GM21576 (cell line): ENCODE results near the gene SHANK1.
"Not testable (repeated sequence)": the region's sequence is repeated elsewhere in the genome, so short reads cannot be mapped to it uniquely, and the experiment has no call there.

ENCODE experiments used
- ATAC-seq: cut with Tn5 transposase; IDR thresholded peaks from one replicate; pipeline ENCODE4 v1.9.1; 2021; ENCODE audit warnings: mild to moderate bottlenecking, moderate library complexity; ENCODE audit not compliant: unreplicated experiment

Gene SHANK1

GRCh38 chr19:50640368-50640767 is 79.2 kb downstream of the SHANK1 start:
- no peak for ATAC-seq

- ATAC-seq: no peak
Observed at GRCh38 chr19:50639121-50640112, 80.2 kb downstream of the SHANK1 start, which contains the start of gene SYT3. TSS of gene SYT3 (minus strand) at chr19:50639881. CDS start at chr19:50637411, 2,470 bp downstream.

GRCh38 chr19:50638600-50638999 is 81.0 kb downstream of the SHANK1 start:
- ATAC-seq: no peak

- no peak for ATAC-seq
Observed at GRCh38 chr19:50636317-50637085, 83.1 kb downstream of the SHANK1 start.

GRCh38 chr19:50633973-50634372 is 85.6 kb downstream of the SHANK1 start:
- no peak for ATAC-seq

GRCh38 chr19:50633359-50633758 is 86.2 kb downstream of the SHANK1 start:
- no peak for ATAC-seq

- ATAC-seq: no peak
Observed at GRCh38 chr19:50632151-50632835, 87.3 kb downstream of the SHANK1 start.

GRCh38 chr19:50629801-50630200 is 89.8 kb downstream of the SHANK1 start:
- ATAC-seq: no peak

GRCh38 chr19:50629194-50629593 is 90.4 kb downstream of the SHANK1 start:
- ATAC-seq: no peak

- no peak for ATAC-seq
Observed at GRCh38 chr19:50628551-50628950, 91.1 kb downstream of the SHANK1 start.

GRCh38 chr19:50628146-50628545 is 91.5 kb downstream of the SHANK1 start:
- no peak for ATAC-seq

GRCh38 chr19:50626795-50627194 is 92.8 kb downstream of the SHANK1 start:
- ATAC-seq: no peak

GRCh38 chr19:50626011-50626410 is 93.6 kb downstream of the SHANK1 start:
- no peak for ATAC-seq

GRCh38 chr19:50624949-50625600 is 94.5 kb downstream of the SHANK1 start:
- no peak for ATAC-seq

GRCh38 chr19:50620394-50620906 is 99.2 kb downstream of the SHANK1 start:
- not testable (repeated sequence) for ATAC-seq

- ATAC-seq: not testable (repeated sequence)
Observed at GRCh38 chr19:50619184-50619583, 100.4 kb downstream of the SHANK1 start.

- not testable (repeated sequence) for ATAC-seq
Observed at GRCh38 chr19:50618379-50618778, 101.2 kb downstream of the SHANK1 start.

GRCh38 chr19:50612504-50613404 is 106.8 kb downstream of the SHANK1 start:
- not testable (repeated sequence) for ATAC-seq
